NCI-H2196 (cell line): ENCODE measurements around the gene HOXA4.

Source experiments
- DNase-seq: peaks from one replicate; lab custom pipeline; 2025; ENCODE audit not compliant: unreplicated experiment; lab: John Stamatoyannopoulos, UW

Gene HOXA4

DNA sequence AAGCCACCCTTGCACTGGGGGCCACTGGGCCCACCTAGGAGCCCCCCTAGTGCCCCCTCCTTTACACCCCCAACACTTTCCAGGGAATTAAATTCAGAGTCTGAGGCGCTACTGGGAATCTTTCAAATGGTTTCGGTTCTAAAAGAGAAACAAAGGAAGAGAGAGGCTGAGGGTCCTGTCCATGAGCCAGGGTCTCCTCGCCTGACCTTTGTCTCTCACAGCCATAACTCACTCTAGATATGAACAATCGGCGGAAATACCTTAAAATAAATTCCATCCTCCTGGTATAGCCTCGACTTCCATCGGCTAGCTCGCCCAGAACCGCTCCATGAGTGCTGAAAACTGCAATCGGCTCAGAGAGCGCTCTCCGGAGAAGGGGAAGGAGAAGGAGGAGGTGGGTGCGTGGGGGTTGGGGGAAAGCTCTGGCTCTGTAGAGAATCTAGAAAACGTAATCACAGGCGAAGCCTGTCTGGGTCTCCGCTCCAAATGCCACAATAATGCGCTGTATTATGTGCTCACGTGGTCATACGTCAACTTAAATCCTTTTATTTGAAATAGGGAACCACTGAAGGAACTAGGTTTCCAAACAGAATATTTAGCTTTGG is 12.6 kb downstream of the HOXA4 start:
- no peak for DNase-seq

DNA sequence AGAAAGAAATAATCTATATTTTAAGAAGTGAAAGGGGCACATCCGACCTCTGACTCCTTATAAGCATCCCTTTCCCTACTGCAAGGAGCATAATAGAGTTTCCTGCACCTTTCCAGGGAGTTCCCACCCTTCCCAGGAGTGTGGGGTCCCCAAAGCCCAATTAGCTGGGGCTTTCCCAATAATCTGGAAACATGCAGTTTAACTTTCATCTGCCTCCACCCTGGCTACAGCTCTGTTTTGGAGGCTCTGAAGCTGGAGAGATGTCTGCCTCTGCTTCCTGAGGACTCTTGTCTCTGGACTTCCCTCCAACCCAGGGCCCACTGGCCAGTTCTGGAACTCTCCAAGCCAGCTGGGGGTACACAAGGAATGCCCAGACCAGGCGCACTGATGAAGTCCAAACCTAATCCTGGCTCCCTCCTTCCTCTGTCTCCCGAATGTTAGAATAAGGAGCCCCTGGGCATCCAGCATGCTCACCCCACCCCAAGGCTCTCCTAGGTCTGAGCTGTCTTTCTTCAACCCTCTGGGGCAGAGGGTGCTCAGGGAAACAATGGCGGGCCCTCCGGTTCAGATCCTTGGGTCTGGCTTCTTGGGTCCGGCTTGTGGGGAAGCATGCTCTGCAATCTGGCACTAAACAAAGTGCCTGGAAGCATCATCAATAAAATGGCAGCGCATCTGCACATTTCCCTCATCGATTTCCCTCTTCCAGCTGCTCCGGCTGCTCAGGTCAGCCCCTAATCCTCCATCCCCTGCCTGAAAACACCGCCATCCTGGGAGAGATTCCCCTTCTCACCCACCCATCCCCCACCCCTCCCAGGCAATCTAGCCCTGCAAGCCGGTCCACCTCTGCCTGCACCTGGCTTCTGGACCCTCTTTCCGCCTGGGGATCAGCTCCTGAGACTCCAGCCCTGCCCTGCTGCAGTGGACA is 13.3 kb downstream of the HOXA4 start:
- DNase-seq = no peak

GRCh38 chr7:27116031-27116961 is 14.3 kb downstream of the HOXA4 start:
- no peak for DNase-seq

- no peak for DNase-seq
Measured at GRCh38 chr7:27115221-27116026, 15.1 kb downstream of the HOXA4 start.

DNA sequence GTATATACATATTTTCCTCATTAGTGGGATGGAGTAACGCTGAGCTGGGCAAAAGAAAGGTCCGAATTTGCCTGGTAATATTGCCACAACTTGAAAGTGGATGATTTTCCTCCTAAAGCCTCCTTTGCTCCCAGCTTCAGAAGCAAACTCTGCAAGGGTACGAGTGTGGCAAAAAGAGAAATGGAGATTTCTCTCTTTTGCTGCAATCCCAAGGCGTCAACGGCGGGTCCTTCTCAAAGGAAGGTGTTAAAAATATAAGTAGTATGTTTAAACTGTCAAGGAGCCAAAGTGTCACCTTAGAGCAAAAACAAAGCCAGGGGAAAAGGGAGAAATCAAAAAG is 15.7 kb downstream of the HOXA4 start:
- DNase-seq = no peak

DNA sequence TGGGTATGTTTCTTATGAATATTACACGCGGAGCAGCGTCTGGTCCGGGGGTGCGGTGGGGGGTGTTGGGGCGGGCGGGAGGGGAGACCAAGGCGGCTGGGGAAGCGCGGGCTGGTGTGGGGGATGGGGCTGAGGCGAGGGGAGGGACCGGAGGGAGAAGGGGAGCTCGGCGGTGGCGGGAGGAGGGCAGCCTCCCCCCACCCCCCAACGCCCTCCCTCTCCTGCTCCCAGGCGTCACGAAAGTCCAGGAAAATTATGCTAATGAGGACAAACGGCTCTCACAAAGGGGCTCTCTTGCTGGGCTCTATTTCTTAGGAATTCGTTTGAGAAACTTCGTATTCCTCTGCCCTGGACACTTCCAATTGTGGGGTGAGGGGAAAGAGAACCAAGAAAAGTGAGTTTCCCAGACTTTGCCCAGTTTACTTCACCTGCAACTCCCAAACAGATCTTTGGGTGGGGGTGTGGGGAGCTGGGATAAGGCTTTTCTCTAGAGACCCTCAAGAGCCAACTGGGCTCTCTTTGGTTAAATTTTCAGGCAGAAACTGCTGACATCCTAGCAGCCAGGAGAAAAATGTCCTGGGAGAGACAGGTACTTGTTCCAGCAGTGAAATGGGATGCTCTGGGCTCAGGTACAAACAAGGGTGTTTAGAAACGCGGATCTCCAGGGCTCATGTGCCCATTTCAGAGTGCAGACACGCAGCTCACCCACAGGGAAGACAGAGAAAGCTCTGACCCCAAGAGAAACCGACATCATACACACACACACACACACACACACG is 16.4 kb downstream of the HOXA4 start:
- no peak for DNase-seq

GRCh38 chr7:27112955-27113949 is 17.3 kb downstream of the HOXA4 start:
- DNase-seq = no peak

GRCh38 chr7:27112361-27112760 is 18.2 kb downstream of the HOXA4 start:
- no peak for DNase-seq

DNA sequence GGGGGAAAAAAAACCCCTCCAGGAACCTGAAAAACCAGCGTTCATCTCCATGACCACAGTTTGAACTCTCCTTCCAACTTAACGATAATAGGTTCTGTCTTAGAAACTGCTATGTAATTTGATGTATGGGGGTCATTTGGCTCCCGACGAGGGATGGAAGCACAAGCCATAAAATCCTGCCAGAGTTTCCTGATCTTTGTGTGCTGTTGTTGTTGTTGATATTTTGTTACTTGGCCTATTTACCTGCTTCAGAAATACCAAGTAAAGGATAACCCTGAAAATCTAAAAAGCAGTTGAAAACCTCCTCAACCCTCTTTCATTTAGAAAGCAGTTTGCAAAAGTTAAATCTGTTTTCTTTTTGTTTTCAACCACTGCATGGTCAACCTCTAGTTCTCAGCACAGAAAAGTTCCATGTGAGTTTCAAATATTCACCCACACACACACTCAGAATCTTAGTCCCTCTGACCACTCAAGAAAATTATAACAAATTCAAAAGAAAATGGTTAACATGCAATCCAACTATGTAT is 18.7 kb downstream of the HOXA4 start:
- DNase-seq = no peak

DNA sequence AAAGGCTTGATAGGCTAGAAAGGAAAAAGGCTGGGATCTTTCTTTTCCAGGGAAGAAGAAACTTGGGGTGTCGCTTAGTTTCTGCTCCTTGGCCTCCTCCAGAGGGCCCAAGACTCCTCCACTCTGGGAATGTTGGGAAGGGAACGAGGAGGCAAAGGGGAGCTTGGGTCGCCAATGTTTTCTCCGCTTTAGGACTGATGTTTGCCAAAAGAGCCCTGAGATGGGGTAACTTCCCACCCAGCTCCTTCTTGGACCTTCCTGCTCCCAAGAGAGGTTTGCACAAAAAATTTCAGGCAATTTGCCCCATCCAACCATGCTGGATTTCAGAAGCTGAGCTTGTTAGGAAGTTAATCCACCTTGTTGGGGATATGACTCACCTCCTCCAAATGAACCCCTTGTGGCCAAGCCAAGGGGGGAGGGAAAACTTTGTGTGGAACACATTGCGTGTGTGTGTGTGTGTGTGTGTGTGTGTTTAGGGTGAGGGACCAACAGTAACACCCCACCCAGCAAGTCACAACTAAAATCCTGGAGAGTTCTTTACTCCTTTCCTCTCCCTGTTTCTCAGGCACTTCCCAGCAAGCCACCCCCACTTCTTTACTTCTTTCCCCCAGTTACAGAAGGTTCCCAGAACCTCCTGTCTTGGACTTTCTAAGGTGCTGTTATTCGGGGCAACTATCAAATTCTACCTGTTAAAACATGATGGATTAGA is 19.4 kb downstream of the HOXA4 start:
- no peak for DNase-seq

- DNase-seq = no peak
Measured at GRCh38 chr7:27110186-27111031, 20.1 kb downstream of the HOXA4 start.

DNA sequence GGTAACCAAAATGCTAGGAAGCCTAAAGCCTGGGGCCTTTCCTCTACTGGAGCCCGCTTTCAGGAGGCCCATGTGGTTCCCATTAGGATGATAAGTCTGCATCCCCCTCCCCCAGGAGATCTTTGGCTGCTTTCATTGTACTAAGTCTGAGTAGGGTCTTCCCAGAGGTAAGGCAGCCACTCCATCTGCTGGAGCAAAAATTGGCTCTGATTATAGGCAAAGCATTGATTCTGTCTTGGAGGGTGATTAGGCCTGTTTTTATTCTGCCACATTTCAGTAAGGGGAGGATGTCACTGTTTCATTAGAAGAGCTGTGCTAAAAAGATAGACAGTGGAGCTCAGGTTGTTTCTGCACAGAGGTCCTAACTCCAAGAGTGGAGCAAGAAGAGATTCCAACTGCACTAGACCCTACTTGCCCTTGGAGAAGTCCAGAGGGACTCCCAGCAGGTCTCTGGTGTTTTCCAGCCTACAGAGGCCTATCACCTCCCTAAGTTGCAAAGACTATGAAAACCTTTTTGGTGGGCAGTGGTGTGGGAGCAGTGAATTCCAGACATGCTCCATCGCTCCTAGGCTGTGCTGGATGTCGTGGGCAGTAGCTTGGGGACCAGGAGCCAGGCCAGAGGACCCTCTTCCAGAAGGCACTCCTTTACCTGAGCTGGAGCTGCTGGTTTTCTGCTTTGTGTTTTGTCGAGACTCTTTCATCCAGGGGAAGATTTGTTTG is 20.9 kb downstream of the HOXA4 start:
- no peak for DNase-seq

DNA sequence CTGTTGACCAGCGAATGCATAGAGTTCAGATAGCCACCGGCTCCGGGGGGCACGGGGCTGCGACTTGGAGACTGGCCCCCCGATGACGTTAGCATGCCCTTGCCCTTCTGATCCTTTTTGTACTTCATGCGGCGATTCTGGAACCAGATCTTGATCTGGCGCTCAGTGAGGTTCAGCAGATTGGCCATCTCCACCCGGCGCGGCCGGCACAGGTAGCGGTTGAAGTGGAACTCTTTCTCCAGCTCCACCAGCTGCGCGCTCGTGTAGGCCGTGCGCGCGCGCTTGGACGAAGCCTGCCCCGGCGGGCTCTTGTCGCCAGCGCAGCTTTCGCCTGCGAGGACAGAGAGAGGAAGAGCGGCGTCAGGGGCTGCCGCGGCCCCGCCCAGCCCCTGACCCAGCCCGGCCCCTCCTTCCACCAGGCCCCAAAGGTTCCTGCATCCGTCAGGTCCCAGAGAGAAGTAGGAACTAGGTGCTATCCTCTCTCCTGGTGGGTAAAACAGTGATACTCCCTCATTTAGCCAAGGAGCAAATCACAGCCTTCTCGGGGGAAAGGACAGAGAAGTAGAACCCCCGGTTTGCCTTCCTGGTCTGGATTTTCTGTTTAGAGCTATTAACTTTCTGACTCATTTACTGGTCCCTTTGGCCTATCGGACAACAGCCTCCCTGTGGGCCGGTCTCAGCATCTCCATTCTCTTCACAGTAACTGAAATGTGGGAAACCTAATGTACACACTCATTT is 22.0 kb downstream of the HOXA4 start:
- DNase-seq = no peak

DNA sequence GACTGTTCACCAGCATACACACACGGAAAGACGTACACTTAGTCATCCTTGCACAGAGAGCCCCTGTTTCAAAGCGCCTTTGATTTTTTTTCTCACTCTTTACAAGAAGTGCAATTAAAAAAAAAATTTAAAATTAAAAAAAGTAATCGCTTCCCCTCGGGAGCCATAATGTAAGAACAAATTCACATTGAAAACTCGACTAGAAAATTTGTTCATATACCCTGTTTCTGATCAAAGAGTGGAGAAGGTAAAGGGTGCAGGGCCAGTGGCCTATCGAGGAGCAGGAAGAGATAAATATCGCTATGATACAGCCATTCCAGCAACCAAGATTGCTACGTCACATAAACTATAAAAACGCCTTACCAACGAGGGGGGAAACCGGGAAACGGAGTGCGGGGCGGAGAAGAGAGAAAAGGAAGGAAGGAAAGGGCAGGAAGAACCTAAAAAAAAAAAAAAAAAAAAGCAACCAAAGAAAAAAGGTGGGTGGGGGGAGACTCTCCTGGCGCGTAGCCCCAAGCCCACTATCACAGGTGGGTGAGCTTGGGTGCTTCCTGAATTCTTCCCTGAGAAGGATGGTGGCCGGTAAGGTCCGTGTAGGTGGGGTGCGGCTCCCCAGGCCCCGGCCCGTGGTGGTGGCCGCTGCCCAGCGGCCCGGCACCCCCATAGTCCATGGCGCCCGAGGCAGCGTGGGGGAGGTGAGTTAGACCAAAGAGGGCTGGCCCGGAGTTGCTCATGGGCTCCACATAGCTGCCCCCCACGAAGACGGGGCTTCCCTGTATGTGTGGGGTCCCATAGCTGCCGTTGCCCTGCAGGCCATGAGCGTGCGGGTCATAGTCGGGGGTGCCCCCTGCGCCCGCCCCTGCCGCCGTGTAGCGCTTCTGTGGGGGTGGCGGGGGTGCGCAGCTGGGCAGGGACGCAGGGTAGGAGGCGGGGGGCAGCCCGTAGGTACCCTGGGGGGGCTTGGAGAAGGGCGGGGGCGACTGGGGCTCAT is 22.9 kb downstream of the HOXA4 start:
- DNase-seq = no peak

DNA sequence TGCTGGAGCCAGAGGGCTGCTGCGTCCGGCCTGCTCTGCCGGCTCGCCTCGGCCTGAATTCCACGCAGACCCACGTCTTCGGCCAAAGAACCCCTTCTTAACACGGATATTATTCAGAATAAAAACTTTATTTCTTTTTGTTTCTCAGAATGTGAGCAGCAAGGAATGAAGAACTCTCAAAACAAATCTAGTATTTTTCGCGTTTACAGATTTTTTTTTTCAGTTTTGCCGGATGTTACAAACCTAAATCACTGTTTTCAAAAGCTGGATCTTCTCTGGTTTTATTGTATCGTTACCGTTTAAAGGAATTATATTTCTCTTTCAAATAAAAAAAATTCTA is 23.7 kb downstream of the HOXA4 start:
- DNase-seq = no peak
